Vagina (tissue), 2 donors: ENCODE results near the gene PDE4D. TPM values are rescaled to one million over a fixed set of nuclear protein-coding genes. Genes with fewer than 3 reads are reported as not detected.

Source experiments
- DNase-seq, 2 donors: peaks; one replicate each; pipeline ENCODE4 v3.0.0-alpha.2; 2017; ENCODE audit errors: extremely low spot score in 2 of 2
- H3K27ac ChIP-seq: fragments of 200-600 bp; sonication (generic); one replicate; pipeline ENCODE4 v1.5.1; 2019
- H3K27me3 ChIP-seq: fragments of 200-600 bp; sonication (generic); one replicate; pipeline ENCODE4 v1.5.1; 2019
- H3K36me3 ChIP-seq, 2 donors: fragments of 200-600 bp; sonication (generic); one replicate each; pipeline ENCODE4 v1.5.1; 2017 to 2019
- H3K4me1 ChIP-seq: fragments of 200-600 bp; sonication (generic); one replicate; pipeline ENCODE4 v1.5.1; 2019
- H3K4me3 ChIP-seq, 2 donors: fragments of 200-600 bp; sonication (generic); 1 replicate in 1 of 2; 2 replicates in 1 of 2; pipeline ENCODE4 v1.5.1; 2016 to 2019
- H3K9me3 ChIP-seq: fragments of 200-600 bp; sonication (generic); one replicate; pipeline ENCODE4 v1.5.1; 2019
- CTCF ChIP-seq, 3 experiments: fragments of 450-650 bp in 2 of 3; fragments of 200-600 bp in 1 of 3; sonication (generic) in 1 of 3; IDR thresholded peaks; one replicate each; pipeline ENCODE4 v1.5.1; 2017 to 2019; ENCODE audit warnings: antibody characterized with exemption in 3 of 3, mild to moderate bottlenecking in 2 of 3, moderate library complexity in 2 of 3
- POLR2A ChIP-seq, 2 donors: fragments of 450-650 bp; IDR thresholded peaks; one replicate each; pipeline ENCODE4 v1.6.1; 2017; ENCODE audit warnings: antibody characterized with exemption in 2 of 2, mild to moderate bottlenecking in 2 of 2, moderate library complexity in 2 of 2
- POLR2AphosphoS5 ChIP-seq, 2 donors: sonication (generic); formaldehyde crosslinking; IDR thresholded peaks; one replicate each; pipeline ENCODE4 v1.9.0; 2017; ENCODE audit warnings: antibody characterized with exemption in 2 of 2, mild to moderate bottlenecking in 2 of 2, low read depth in 1 of 2; ENCODE audit not compliant: insufficient read depth in 1 of 2
- intact Hi-C: fragments of 100-400 bp; cut with DNase I; formaldehyde crosslinking; loops from one replicate; pipeline ENCODE4 v1.15.1; 2023
- total RNA-seq: library from RNA; depleted of rRNA; stranded (reverse); fragments of >200 nt; gene quantifications from one replicate; pipeline ENCODE4 v1.2.3, GENCODE V29; 2016

PDE4D gene
- total RNA-seq, 1 donor from 2014 or later = 86.9 TPM

- TF ChIP-seq CTCF (IDR thresholded peaks at IDR 0.05) (no peak), POLR2A (IDR thresholded peaks at IDR 0.05) (no peak), POLR2AphosphoS5 (IDR thresholded peaks at IDR 0.05; ENCODE audit: insufficient read depth in 1 of 2, low read depth in 1 of 2) (no peak)
- Histone ChIP-seq H3K36me3 (no peaks in the 10 kb centered on the region), H3K27ac (no peak overlapping the region), H3K27me3 (no peaks in the 10 kb centered on the region), H3K4me1 (peaks cover 6% of the 10 kb centered on the region), H3K4me3 (no peak overlapping the region), H3K9me3 (no peaks in the 10 kb centered on the region)
- DNase-seq = no peak
- intact Hi-C loops = no loop called here
Observed at GRCh38 chr5:59161221-59162105, 732.1 kb downstream of the PDE4D start.

GRCh38 chr5:59158637-59159391 is 734.7 kb downstream of the PDE4D start:
- Histone ChIP-seq H3K4me1 (peaks cover under 1% of the 10 kb centered on the region), H3K27me3 (no peaks in the 10 kb centered on the region), H3K4me3 (no peak overlapping the region), H3K27ac (no peak overlapping the region), H3K36me3 (no peaks in the 10 kb centered on the region), H3K9me3 (no peaks in the 10 kb centered on the region)
- intact Hi-C loops = no loop called here
- DNase-seq = no peak
- TF ChIP-seq CTCF (IDR thresholded peaks at IDR 0.05) = no peak
- no peak for TF ChIP-seq POLR2A (IDR thresholded peaks at IDR 0.05)

- no peak for TF ChIP-seq POLR2A (IDR thresholded peaks at IDR 0.05)
- intact Hi-C loops = no loop called here
- no peaks in the 10 kb centered on the region for H3K36me3 ChIP-seq
- H3K9me3 ChIP-seq = no peaks in the 10 kb centered on the region
- no peak overlapping the region for H3K4me3 ChIP-seq
- H3K27ac ChIP-seq = no peak overlapping the region
- no peaks in the 10 kb centered on the region for H3K4me1 ChIP-seq
- no peaks in the 10 kb centered on the region for H3K27me3 ChIP-seq
- DNase-seq = no peak
Observed at GRCh38 chr5:59158165-59158564, 735.4 kb downstream of the PDE4D start.

GRCh38 chr5:59157068-59157467 is 736.5 kb downstream of the PDE4D start:
- Histone ChIP-seq H3K36me3 (no peaks in the 10 kb centered on the region), H3K9me3 (no peaks in the 10 kb centered on the region), H3K4me1 (no peaks in the 10 kb centered on the region), H3K4me3 (no peak overlapping the region), H3K27ac (no peak overlapping the region), H3K27me3 (no peaks in the 10 kb centered on the region)
- TF ChIP-seq POLR2AphosphoS5 (IDR thresholded peaks at IDR 0.05; ENCODE audit: insufficient read depth in 1 of 2, low read depth in 1 of 2) (no peak), POLR2A (IDR thresholded peaks at IDR 0.05) (no peak), CTCF (IDR thresholded peaks at IDR 0.05) (no peak)
- no peak for DNase-seq
- intact Hi-C loops = no loop called here

GRCh38 chr5:59152701-59153245 is 740.8 kb downstream of the PDE4D start:
- DNase-seq = no peak
- no peaks in the 10 kb centered on the region for H3K36me3 ChIP-seq
- TF ChIP-seq POLR2AphosphoS5 (IDR thresholded peaks at IDR 0.05; ENCODE audit: insufficient read depth in 1 of 2, low read depth in 1 of 2) (no peak), POLR2A (IDR thresholded peaks at IDR 0.05) (no peak), CTCF (IDR thresholded peaks at IDR 0.05) (no peak)
- H3K27me3 ChIP-seq = no peaks in the 10 kb centered on the region
- no peaks in the 10 kb centered on the region for H3K9me3 ChIP-seq
- intact Hi-C loops = no loop called here
- no peak overlapping the region for H3K4me3 ChIP-seq
- H3K4me1 ChIP-seq = no peaks in the 10 kb centered on the region
- H3K27ac ChIP-seq = no peak overlapping the region
